ENCODE data around the gene SLC1A2.

GRCh38 chr11:35373284-35373933 lies 45.9 kb downstream of the SLC1A2 start:
- TF ChIP-seq CTCF (conservative IDR thresholded peaks at IDR 0.05 in 1 of 2, IDR thresholded peaks at IDR 0.05 in 1 of 2; ENCODE audit: low read depth in 1 of 2, low read length in 2 of 2): no peak
- no peak for TF ChIP-seq EZH2 (IDR thresholded peaks at IDR 0.05; ENCODE audit: low read length, missing control alignments)
